ENCODE results near the gene MACROD2. TPM values are rescaled to one million over a fixed set of nuclear protein-coding genes. Genes with fewer than 3 reads are reported as not detected.

MACROD2 gene
- polyA plus RNA-seq, 2 of the 4 experiments (the other 2 are of a cell fraction) = 0.96 to 1.3 TPM

- WGBS (ENCODE audit: missing lambda C conversion rate) = 19% methylated on average over 1 of the region's 1 CpG
- FAIRE-seq = peak; percentile 84
- no peak for DNase-seq (ENCODE audit: low read depth in 1 of 2, low spot score in 1 of 2)
- ChIA-PET CTCF (no interaction called here), POLR2A (no interaction called here)
- Histone ChIP-seq H3K9me3 (peaks cover 22% of the 10 kb centered on the region), H3K27ac (no peak overlapping the region), H3K4me2 (no peak overlapping the region), H3K4me1 (no peaks in the 10 kb centered on the region), H3K4me3 (no peak overlapping the region)
- TF ChIP-seq HEYL (CRISPR knock-in tag; IDR thresholded peaks at IDR 0.05) = no peak
- TF ChIP-seq, protein P1, sequence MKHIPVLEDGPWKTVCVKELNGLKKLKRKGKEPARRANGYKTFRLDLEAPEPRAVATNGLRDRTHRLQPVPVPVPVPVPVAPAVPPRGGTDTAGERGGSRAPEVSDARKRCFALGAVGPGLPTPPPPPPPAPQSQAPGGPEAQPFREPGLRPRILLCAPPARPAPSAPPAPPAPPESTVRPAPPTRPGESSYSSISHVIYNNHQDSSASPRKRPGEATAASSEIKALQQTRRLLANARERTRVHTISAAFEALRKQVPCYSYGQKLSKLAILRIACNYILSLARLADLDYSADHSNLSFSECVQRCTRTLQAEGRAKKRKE (CRISPR knock-in tag; IDR thresholded peaks at IDR 0.05; ENCODE audit: low read depth) = no peak
- no peak for TF ChIP-seq RARB (CRISPR knock-in tag; IDR thresholded peaks at IDR 0.05)
- no peak for TF ChIP-seq BHLHE40 (IDR thresholded peaks at IDR 0.05; ENCODE audit: low read depth, low read length)
- TF ChIP-seq, protein P2, sequence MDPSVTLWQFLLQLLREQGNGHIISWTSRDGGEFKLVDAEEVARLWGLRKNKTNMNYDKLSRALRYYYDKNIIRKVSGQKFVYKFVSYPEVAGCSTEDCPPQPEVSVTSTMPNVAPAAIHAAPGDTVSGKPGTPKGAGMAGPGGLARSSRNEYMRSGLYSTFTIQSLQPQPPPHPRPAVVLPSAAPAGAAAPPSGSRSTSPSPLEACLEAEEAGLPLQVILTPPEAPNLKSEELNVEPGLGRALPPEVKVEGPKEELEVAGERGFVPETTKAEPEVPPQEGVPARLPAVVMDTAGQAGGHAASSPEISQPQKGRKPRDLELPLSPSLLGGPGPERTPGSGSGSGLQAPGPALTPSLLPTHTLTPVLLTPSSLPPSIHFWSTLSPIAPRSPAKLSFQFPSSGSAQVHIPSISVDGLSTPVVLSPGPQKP (IDR thresholded peaks at IDR 0.05; ENCODE audit: low read depth, low read length) = no peak
- no peak for TF ChIP-seq ZC3H11A (IDR thresholded peaks at IDR 0.05)
- TF ChIP-seq, protein P3, sequence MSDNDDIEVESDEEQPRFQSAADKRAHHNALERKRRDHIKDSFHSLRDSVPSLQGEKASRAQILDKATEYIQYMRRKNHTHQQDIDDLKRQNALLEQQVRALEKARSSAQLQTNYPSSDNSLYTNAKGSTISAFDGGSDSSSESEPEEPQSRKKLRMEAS (IDR thresholded peaks at IDR 0.05) = no peak
- no peak for TF ChIP-seq RCOR1 (IDR thresholded peaks at IDR 0.05; ENCODE audit: low read depth, low read length)
- no peak for TF ChIP-seq HMGXB4 (CRISPR knock-in tag; IDR thresholded peaks at IDR 0.05; ENCODE audit: borderline replicate concordance)
- no peak for TF ChIP-seq JUNB (IDR thresholded peaks at IDR 0.05)
- no peak for TF ChIP-seq BCL3 (IDR thresholded peaks at IDR 0.05)
- TF ChIP-seq HES2 (IDR thresholded peaks at IDR 0.05) = no peak
- TF ChIP-seq, protein P4, sequence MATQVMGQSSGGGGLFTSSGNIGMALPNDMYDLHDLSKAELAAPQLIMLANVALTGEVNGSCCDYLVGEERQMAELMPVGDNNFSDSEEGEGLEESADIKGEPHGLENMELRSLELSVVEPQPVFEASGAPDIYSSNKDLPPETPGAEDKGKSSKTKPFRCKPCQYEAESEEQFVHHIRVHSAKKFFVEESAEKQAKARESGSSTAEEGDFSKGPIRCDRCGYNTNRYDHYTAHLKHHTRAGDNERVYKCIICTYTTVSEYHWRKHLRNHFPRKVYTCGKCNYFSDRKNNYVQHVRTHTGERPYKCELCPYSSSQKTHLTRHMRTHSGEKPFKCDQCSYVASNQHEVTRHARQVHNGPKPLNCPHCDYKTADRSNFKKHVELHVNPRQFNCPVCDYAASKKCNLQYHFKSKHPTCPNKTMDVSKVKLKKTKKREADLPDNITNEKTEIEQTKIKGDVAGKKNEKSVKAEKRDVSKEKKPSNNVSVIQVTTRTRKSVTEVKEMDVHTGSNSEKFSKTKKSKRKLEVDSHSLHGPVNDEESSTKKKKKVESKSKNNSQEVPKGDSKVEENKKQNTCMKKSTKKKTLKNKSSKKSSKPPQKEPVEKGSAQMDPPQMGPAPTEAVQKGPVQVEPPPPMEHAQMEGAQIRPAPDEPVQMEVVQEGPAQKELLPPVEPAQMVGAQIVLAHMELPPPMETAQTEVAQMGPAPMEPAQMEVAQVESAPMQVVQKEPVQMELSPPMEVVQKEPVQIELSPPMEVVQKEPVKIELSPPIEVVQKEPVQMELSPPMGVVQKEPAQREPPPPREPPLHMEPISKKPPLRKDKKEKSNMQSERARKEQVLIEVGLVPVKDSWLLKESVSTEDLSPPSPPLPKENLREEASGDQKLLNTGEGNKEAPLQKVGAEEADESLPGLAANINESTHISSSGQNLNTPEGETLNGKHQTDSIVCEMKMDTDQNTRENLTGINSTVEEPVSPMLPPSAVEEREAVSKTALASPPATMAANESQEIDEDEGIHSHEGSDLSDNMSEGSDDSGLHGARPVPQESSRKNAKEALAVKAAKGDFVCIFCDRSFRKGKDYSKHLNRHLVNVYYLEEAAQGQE (IDR thresholded peaks at IDR 0.05) = no peak
- no peak for ATAC-seq
These were observed 389.3 kb downstream of the MACROD2 start for GRCh38 chr20:14384416-14385175.

DNA sequence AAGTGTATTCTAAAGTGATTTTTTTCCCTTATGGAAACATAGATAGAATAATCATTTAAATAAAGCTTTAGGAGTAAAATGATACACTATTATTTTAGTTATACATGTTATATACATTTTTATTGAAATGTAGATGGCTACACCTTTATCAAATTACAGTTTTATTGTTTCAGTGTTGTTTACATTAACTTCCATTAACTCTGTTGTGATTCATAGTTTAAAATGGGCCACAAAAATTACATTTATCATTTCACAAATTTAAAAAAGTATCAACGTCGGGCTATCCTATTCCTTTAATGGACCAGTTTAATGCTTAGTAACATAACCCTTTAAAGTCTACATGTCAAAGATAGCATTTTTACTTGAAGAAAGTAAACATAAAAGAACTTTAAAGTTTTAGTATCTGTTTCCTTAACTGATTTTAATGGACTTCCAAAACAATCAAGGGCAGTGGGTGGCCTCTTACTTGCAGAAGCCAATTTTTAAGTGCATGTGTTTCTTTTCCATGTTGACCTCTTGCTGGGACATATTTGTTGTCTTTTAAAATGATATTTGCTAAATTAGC, 389.9 kb downstream of the MACROD2 start:
- no peak overlapping the region for H3K27ac ChIP-seq
- WGBS (ENCODE audit: missing lambda C conversion rate) = 87% methylated on average over 2 of the region's 2 CpGs
- H3K4me2 ChIP-seq = no peak overlapping the region
- peaks cover 29% of the 10 kb centered on the region for H3K9me3 ChIP-seq
- DNase-seq (ENCODE audit: low read depth in 1 of 2, low spot score in 1 of 2) = no peak
- CTCF ChIA-PET = no interaction called here
- POLR2A ChIA-PET = no interaction called here
- ATAC-seq = no peak
- TF ChIP-seq POLR2AphosphoS2 (conservative IDR thresholded peaks at IDR 0.05; ENCODE audit: low read length) = no peak
- no peaks in the 10 kb centered on the region for H3K4me1 ChIP-seq
- H3K4me3 ChIP-seq = no peak overlapping the region
- FAIRE-seq = peak; percentile 93

All from A549 (cell line).